ENCODE data around the gene MACROD2.

MACROD2 gene

GRCh38 chr20:14710951-14711350 lies 715.6 kb downstream of the MACROD2 start:
- no peaks in the 10 kb centered on the region for H3K36me3 ChIP-seq
- H3K9me3 ChIP-seq = no peaks in the 10 kb centered on the region
- H3K4me3 ChIP-seq = no peak overlapping the region
- no peaks in the 10 kb centered on the region for H4K20me1 ChIP-seq
- H3K4me2 ChIP-seq = no peak overlapping the region
- TF ChIP-seq Cebpa-rat (IDR thresholded peaks at IDR 0.05) = no peak
- no peak overlapping the region for H3K27ac ChIP-seq
- no peaks in the 10 kb centered on the region for H3K4me1 ChIP-seq
- H3K27me3 ChIP-seq = no peaks in the 10 kb centered on the region
- H3K9ac ChIP-seq = no peak overlapping the region

- Histone ChIP-seq H3K4me1 (no peaks in the 10 kb centered on the region), H3K4me3 (no peak overlapping the region), H3K36me3 (no peaks in the 10 kb centered on the region), H3K9me3 (no peaks in the 10 kb centered on the region), H4K20me1 (no peaks in the 10 kb centered on the region), H3K9ac (no peak overlapping the region), H3K27me3 (no peaks in the 10 kb centered on the region), H3K4me2 (no peak overlapping the region), H3K27ac (no peak overlapping the region)
- TF ChIP-seq Cebpa-rat (IDR thresholded peaks at IDR 0.05) = no peak
Observed at GRCh38 chr20:14711652-14712051, 716.3 kb downstream of the MACROD2 start.

- no peaks in the 10 kb centered on the region for H3K27me3 ChIP-seq
- no peaks in the 10 kb centered on the region for H3K4me1 ChIP-seq
- no peaks in the 10 kb centered on the region for H3K9me3 ChIP-seq
- no peak overlapping the region for H3K9ac ChIP-seq
- no peaks in the 10 kb centered on the region for H4K20me1 ChIP-seq
- H3K36me3 ChIP-seq = no peaks in the 10 kb centered on the region
- no peak for TF ChIP-seq Cebpa-rat (IDR thresholded peaks at IDR 0.05)
- H3K27ac ChIP-seq = no peak overlapping the region
- no peak overlapping the region for H3K4me2 ChIP-seq
- H3K4me3 ChIP-seq = no peak overlapping the region
Observed at GRCh38 chr20:14712302-14712739, 717.0 kb downstream of the MACROD2 start.

- H3K4me3 ChIP-seq = no peak overlapping the region
- H3K4me2 ChIP-seq = no peak overlapping the region
- H3K9ac ChIP-seq = no peak overlapping the region
- H3K27ac ChIP-seq = no peak overlapping the region
- no peaks in the 10 kb centered on the region for H3K4me1 ChIP-seq
- H4K20me1 ChIP-seq = no peaks in the 10 kb centered on the region
- TF ChIP-seq Cebpa-rat (IDR thresholded peaks at IDR 0.05) = no peak
- no peaks in the 10 kb centered on the region for H3K36me3 ChIP-seq
- no peaks in the 10 kb centered on the region for H3K27me3 ChIP-seq
- H3K9me3 ChIP-seq = no peaks in the 10 kb centered on the region
Observed at GRCh38 chr20:14715400-14715799, 720.1 kb downstream of the MACROD2 start.

GRCh38 chr20:14716351-14716801 lies 721.1 kb downstream of the MACROD2 start:
- no peaks in the 10 kb centered on the region for H3K4me1 ChIP-seq
- no peak overlapping the region for H3K27ac ChIP-seq
- H3K36me3 ChIP-seq = no peaks in the 10 kb centered on the region
- no peaks in the 10 kb centered on the region for H4K20me1 ChIP-seq
- TF ChIP-seq Cebpa-rat (IDR thresholded peaks at IDR 0.05) = no peak
- no peaks in the 10 kb centered on the region for H3K27me3 ChIP-seq
- no peak overlapping the region for H3K9ac ChIP-seq
- no peak overlapping the region for H3K4me3 ChIP-seq
- H3K9me3 ChIP-seq = no peaks in the 10 kb centered on the region
- H3K4me2 ChIP-seq = no peak overlapping the region

- Histone ChIP-seq H3K4me1 (no peaks in the 10 kb centered on the region), H4K20me1 (no peaks in the 10 kb centered on the region), H3K9ac (no peak overlapping the region), H3K4me3 (no peak overlapping the region), H3K4me2 (no peak overlapping the region), H3K36me3 (no peaks in the 10 kb centered on the region), H3K27me3 (no peaks in the 10 kb centered on the region), H3K27ac (no peak overlapping the region), H3K9me3 (no peaks in the 10 kb centered on the region)
- no peak for TF ChIP-seq Cebpa-rat (IDR thresholded peaks at IDR 0.05)
Observed at GRCh38 chr20:14717134-14717999, 722.1 kb downstream of the MACROD2 start.

GRCh38 chr20:14720251-14720650 lies 724.9 kb downstream of the MACROD2 start:
- H3K4me1 ChIP-seq = peaks cover 7% of the 10 kb centered on the region; the same call in 1 of the 2 replicates
- no peaks in the 10 kb centered on the region for H3K36me3 ChIP-seq
- H3K27ac ChIP-seq = no peak overlapping the region
- H3K9me3 ChIP-seq = no peaks in the 10 kb centered on the region
- no peak for TF ChIP-seq Cebpa-rat (IDR thresholded peaks at IDR 0.05)
- H3K4me3 ChIP-seq = no peak overlapping the region
- no peaks in the 10 kb centered on the region for H4K20me1 ChIP-seq
- H3K27me3 ChIP-seq = no peaks in the 10 kb centered on the region
- no peak overlapping the region for H3K9ac ChIP-seq
- no peak overlapping the region for H3K4me2 ChIP-seq

- Histone ChIP-seq H3K4me1 (peaks cover 7% of the 10 kb centered on the region; the same call in 1 of the 2 replicates), H3K9ac (no peak overlapping the region), H3K36me3 (no peaks in the 10 kb centered on the region), H3K9me3 (no peaks in the 10 kb centered on the region), H3K4me2 (no peak overlapping the region), H4K20me1 (no peaks in the 10 kb centered on the region), H3K27me3 (no peaks in the 10 kb centered on the region), H3K4me3 (no peak overlapping the region), H3K27ac (no peak overlapping the region)
- no peak for TF ChIP-seq Cebpa-rat (IDR thresholded peaks at IDR 0.05)
Observed at GRCh38 chr20:14721926-14722452, 726.7 kb downstream of the MACROD2 start.

GRCh38 chr20:14723614-14724013 lies 728.3 kb downstream of the MACROD2 start:
- Histone ChIP-seq H3K4me1 (peaks cover 7% of the 10 kb centered on the region; the same call in 1 of the 2 replicates), H3K4me3 (no peak overlapping the region), H3K36me3 (no peaks in the 10 kb centered on the region), H4K20me1 (no peaks in the 10 kb centered on the region), H3K27me3 (no peaks in the 10 kb centered on the region), H3K4me2 (no peak overlapping the region), H3K27ac (no peak overlapping the region), H3K9me3 (no peaks in the 10 kb centered on the region), H3K9ac (no peak overlapping the region)
- no peak for TF ChIP-seq Cebpa-rat (IDR thresholded peaks at IDR 0.05)

- no peak for TF ChIP-seq Cebpa-rat (IDR thresholded peaks at IDR 0.05)
- Histone ChIP-seq H3K27ac (no peak overlapping the region), H3K4me1 (peaks cover 7% of the 10 kb centered on the region; the same call in 1 of the 2 replicates), H3K4me2 (no peak overlapping the region), H3K4me3 (no peak overlapping the region), H3K36me3 (no peaks in the 10 kb centered on the region), H4K20me1 (no peaks in the 10 kb centered on the region), H3K9ac (no peak overlapping the region), H3K9me3 (no peaks in the 10 kb centered on the region), H3K27me3 (no peaks in the 10 kb centered on the region)
Observed at GRCh38 chr20:14724036-14724435, 728.7 kb downstream of the MACROD2 start.

Data from BLaER1 (cell line).